Brain pericyte (primary cell): Measurements from ENCODE around the gene TMTC2.
"Not testable (repeated sequence)": the region's sequence is repeated elsewhere in the genome, so short reads cannot be mapped to it uniquely, and the experiment has no call there.

ENCODE experiments used
- DNase-seq: peaks from one replicate; pipeline ENCODE4 v3.0.0-alpha.2; 2012; ENCODE audit warnings: low read depth, low spot score

TMTC2 gene

DNA sequence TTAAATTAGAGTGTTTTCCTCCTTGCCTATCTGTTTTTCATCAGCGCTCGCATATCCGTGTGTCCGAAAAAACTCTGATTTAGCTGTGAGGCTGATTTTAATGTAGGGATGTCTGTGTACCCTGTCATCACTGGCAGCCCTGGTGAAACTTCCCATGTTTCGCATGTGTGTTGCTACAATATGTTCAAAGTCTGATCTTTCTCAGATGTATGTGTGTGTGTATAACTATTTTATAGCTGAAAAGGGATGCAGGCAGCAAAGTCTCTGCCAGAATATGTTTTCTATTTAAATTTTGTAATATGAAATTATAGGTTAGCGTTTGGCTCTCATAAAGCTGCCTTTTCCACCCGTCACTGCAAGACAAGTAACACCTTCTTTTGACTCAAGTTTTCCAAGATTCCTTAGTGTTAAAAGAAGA lies 154.8 kb downstream of the TMTC2 start:
- DNase-seq: no peak

DNA sequence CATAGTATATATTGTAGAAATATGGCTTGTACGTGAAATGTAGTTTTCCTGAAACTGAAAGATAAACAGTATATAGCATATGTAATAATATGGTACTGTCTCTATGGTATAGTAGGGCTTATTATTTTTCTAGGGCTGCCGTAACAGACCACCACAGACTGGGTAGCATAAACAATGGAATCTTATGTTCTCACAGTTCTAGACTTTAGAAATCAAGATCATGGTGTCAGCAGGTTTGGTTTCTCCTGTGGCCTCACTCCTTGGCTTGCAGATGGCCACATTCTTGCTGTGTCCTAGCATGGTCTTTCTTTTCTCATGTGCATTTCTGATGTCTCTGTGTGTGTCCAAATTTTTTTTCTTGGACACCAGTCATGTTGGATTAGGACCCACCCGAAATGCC lies 155.8 kb downstream of the TMTC2 start:
- no peak for DNase-seq

DNA sequence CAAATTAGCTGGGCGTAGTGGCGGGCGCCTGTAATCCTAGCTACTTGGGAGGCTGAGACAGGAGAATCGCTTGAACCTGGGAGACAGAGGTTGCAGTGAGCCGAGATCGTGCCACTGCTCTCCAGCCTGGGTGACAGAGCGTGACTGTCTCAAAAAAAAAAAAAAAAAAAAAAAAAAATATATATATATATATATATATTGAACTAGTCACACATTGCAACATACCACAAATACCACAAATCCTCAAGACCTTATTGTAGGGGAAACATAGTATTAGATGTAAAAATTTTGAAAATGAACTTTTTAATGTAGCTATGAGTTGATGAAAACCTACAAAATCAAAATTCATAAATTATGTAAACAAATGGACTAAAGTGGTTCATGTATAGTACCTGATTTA lies 158.4 kb downstream of the TMTC2 start:
- not testable (repeated sequence) for DNase-seq

DNA sequence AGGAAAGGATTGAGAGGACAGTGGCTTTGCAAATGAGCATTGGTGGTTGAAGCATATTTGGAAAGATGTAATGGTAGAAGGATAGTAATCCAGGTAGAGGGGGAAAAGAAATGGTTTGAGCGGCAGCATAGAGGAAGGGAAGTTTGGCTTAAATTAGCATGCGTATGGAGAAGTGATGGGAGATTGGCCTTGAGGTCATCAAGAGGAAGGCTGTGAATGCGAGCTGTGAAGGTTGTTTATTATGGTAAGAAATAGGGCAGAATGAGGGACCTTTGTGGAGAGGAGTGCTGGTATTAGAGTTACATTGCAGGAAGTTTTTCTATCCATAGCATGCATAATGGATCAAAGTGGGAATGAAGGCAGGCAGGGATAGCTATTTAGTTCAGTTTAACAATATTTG lies 162.1 kb downstream of the TMTC2 start:
- no peak for DNase-seq

DNA sequence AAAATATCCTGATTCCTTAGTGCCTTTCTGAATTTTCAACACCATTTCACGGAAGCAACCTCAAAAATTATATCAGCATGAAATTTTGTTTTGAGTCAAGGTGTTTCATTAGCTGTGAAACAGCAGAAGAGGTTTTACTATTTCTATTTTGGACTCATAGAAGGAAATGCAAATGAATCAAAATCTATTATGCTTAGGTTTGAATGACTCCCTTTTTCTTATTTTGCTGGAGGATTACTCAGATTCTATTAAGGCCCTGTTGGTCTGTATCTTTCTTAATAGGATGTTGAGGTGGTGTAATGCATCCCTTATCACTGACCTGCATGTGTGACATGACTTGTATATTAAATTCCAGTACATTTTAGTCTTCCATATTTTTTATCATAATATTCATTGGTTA lies 165.8 kb downstream of the TMTC2 start:
- DNase-seq: no peak

DNA sequence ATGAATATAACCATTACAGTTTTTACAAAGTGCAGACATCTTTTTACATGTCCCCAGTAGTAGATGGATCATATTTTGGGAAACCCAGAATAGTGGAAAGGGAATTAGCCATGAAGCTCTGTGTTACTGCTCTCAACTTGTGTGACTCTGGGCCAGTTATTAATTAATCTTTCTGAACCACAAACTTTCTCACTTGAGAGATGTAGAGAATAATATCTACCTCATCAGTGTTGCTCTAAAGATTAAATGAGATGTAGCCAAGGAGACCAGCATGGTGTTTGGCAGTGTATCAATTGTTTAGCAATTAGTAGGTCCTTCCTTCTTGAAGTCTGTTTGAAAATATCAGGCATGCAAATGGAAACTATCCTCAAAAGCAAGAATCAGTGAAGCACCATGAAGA lies 169.2 kb downstream of the TMTC2 start:
- no peak for DNase-seq

DNA sequence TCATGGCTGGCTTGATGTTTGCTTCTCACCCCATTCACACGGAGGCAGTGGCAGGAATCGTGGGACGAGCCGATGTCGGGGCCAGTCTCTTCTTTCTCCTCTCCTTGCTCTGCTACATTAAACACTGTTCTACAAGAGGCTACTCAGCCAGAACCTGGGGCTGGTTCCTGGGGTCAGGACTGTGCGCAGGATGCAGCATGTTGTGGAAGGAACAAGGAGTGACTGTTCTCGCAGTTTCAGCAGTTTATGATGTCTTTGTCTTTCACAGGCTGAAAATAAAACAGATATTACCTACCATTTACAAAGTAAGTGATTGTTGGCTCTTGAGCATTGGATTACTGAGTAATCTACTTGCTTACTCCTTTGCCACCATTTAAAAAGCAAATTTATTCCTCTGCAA lies 170.6 kb downstream of the TMTC2 start:
- no peak for DNase-seq

DNA sequence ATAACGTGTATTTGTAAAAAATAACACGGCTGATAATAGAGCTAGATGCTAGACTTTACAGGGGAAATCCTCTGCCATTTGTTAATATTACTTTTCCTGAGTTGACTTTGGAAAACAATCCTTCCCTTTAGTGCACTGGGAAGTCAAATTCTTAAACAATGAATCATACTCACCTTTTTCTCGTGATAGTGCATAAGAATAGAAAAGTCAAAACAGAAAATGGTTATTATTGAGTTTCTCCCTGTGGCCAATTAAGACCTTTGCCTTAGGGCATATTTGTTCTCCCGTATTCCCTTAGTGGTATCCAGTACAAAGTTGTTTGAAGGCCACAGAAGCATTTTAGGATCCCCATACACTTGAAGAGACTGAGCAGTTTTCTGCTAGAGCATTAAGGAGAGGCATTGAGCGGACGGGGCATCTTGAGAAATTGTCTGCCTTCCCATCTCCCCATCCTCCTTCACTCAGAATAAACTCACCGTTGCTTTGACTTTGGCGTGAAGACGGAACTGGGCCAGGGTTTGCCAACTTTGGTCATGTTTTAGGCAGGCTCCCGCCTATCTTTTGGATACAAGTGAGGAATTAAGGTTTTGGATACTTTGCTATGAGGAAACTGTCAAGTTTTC lies 171.3 kb downstream of the TMTC2 start:
- no peak for DNase-seq

DNA sequence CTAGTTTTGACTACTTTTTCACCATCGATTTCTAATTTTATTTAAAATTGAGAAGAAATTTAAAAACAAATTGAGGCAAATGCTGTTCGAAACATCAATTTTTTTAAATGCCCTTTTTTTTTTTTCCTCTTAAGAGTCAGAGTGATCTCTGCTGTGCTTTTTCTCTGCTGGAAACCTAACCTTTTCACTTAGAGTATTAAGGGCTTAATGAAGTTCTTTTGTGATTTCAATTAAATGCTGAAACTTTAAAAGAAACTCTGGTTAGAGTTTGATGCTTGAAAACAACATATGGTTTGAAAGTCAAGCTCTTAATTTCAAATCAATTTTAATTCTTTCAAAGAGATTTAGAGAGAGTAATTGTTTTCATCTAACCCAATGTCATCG lies 171.8 kb downstream of the TMTC2 start:
- no peak for DNase-seq

DNA sequence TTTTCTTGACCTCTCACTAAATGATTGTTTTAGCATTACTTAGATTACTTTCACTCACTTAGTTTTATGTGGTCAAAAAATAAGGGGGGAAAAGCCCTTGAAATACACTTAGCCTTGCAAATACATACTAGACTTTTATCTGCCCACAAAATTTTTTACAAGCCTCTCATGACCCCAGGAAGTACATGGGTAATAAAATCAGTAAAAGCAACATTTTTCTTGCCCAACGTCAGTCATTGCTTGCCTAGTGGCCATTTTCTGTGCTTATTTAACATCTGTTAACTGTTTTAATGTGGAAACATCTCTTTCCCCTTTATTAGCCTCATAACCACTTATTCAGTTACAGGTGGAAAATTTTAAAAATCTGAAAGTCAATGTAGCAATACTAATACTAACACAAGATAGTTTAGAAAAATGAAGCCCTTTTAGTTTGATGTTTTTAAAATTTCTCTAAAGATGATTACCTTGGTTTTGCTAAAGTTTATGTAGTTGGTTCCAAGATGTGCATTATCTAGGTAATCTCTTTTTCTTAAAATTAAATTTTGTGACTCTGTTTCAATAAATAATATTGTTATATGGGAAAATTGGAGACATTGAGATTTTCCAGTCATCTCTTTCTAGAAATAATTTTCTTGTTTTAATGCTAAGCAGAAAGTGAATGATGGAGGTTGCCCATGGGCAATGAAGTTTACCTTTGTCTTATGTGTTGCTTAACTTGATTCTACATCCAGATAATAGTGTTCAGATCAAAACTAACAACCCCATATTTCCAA lies 175.5 kb downstream of the TMTC2 start:
- DNase-seq: no peak

DNA sequence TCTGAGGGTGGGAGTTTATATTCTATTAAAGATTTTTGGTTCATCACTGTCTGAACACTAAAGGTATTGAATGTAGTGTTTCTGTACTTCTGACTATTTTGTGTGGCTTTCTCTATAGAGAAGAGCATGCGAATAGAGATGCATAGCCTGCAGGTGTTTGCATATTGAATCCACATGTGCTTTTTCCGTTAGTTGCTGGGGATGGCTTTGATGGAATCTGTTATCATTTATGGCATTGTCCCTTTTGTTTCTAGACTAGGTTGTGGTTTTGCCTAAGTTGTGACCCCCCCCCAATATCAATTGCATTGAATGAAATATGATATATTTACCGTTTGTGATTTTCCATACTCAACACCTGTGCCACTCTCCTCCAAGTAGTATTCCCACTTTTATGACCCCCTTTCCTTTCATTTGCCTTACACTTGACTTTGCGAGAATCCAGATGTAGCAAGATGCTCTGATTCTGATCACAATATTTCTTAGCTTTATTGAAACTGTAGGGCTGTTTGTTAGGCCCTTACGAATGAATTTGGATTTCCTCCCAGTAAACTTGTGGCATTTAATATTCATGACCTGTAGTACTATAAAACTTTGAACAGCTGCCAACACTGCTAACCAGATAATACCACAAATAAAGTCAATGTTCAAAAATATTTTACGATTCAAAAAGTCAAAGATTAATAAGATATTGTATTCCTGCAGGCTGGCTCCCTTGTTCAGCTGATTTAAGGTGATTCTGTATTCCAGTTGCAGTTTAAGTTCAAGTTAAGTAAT lies 176.4 kb downstream of the TMTC2 start:
- DNase-seq: no peak

DNA sequence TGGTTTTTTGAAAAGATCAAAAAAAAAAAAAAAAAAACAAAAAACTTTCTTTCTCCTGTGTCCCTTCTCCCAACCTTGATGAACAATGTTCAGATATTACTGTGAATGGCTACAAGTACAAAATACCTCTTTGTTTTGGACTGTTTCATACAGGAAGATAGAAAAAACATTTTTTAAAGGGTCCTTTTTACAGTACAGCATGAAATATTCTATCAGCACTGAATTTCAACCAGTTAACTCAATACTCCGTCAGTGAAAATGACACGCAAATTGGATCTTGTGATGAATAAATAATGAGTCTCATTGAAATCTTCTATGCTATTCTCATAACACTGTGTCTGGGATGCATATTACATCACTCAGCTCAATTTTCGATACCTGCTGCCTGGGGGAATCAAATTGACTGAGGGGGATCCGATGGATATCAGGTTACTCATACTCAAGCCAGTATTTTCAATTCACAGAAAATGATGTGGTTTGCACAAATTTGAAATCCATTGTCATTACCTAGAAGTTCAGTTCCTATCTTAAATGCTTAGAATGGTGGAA lies 179.6 kb downstream of the TMTC2 start:
- DNase-seq: no peak

DNA sequence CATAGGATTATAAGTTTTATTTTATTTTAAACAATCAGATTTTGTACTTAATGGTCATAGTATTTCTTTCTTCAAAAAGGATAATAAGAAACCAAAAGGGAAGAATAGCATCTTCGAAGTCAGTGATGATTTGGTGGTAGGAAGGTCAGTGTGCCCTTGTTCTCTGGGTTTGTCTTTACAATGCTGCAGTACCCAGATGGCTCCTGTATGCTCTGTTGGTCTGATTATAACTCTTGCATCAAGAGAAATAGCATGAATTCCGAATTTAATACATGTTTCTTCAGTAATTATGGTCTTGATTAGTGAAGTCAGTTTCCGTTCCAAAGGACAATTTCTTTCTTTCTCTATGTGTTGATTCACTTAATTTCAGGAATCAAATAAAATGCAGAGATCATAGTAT lies 180.2 kb downstream of the TMTC2 start:
- no peak for DNase-seq

DNA sequence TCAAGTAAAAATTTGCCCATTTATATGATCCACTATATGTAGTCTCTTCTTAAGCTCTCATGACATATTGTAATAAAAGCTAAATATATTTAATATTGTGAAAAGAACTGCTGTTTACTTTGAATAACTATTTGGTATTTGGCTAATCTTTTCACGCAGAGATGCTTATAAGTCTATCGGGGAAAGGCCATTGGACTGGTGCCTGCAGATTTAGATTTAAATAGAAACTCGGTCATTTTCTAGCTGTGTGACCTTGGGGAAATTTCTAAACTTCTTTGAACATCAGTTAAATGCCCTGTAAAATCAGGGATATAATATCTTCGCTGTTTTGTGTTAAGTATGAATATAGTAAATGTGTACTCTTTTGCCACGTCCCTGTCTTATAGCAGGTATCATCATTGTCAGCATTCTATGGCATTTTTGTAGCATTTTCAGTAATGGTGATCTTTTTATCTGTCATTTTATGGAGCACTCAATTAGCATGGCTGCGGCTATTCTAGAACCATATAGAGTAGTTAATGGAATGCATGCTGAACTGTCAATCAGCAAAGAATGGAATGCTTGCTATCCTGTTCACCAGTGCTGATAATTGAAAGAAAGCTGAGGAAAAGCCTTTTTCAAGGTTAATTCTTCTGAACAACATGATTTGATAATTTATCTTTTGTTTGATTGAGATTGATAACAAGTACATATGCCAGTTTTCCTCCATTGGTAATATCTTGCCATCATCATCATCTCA lies 181.2 kb downstream of the TMTC2 start:
- DNase-seq: no peak

DNA sequence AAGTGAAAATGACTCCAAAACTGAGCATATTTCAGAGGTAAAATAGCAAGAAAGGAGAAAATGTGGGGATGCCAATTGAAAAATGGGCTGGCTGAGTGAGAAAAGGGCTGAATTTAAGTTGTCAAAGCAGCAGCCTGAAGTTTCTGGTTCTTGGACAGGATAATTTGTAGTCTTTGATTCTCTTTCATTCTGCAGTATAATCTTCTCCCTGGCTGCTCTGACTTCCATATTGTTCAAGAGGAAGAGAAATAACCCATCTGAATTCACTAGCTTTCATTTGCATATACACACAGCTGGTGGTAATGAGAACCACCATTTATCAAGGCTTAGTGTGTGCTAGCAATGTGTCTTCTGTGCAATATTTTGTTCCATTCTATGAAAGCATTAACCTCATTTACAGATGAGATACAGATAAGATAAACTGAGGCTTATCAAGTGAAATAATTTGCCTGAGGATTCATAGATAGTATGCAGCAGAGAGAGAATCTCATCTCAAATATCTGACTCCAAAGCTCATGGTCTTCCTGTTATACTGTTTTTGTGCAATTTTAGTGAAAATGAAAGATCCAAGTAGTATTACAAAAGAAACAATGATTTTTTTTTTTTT lies 184.2 kb downstream of the TMTC2 start:
- DNase-seq: no peak

DNA sequence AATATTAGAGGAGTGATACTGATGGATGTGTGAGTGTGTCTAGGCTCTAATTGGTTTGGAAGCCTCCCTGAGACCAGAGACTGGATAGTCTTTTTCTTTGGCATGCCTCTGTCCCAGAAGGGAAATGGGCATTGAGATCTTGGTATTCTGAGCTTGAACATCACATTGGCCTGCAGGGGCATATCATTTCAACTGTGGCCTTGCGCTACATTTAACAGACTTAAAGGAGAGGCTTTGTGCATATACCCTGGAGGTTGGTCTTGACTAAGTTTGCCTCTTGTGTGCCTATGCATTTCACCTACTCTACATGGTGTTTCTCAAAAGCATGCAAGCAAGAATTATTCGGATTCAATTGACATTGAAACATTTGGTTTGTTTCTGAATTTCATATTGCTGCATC lies 185.4 kb downstream of the TMTC2 start:
- DNase-seq: no peak

DNA sequence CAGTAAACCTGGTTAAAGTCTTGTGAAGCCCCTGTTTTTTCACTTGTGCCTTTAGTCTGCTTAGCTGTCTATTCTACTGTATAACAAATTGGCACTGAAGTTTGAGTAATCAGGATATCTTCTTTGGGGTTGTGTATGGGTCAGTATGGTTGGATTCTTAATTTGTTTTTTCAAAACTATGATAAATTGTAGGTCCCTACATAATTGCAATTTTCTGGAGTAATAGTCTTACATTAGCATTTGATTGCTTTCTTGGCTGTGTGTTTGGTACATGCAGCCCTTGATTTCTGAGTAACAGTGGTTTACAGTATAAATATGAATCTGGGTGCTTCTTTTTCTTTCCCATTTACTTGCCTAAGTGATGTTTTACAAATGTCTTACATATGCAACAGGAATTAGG lies 186.6 kb downstream of the TMTC2 start:
- no peak for DNase-seq

DNA sequence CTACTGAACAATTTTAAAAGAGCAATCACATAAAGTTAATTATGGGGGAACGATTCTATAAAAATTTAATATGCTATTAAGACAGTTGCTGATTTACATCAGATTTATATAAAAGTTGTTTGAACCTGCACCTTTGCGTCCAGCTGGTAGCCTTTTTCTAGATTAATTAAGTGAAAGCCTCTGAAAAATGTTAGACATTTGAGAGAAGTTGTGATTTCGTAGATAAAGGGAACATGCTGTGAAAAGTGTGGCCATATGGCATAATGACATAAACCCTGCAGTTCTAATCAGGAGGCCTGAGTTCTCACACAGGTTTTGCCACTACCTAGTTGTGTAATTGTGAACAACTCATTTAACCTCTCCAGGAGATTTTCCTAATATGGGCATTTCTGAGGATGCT lies 187.2 kb downstream of the TMTC2 start:
- DNase-seq: no peak

DNA sequence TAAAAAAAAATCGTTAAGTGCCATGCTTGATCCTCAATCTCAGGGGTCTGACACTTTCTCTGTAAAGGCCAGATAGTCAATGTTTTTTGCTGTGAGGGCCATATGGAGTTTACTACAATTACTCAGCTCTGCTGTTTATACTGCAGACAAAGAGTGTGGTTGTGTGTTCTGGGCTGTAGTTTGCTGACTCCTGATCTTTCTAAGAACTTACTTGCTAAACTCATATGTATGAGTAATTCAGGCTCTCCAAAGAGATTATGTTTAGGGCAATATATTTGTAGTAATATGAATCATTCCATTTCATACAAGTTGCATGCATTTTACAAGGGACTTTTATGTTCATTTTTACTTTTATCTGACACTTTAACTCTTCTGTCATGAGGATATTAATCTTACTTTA lies 188.2 kb downstream of the TMTC2 start:
- DNase-seq: no peak

DNA sequence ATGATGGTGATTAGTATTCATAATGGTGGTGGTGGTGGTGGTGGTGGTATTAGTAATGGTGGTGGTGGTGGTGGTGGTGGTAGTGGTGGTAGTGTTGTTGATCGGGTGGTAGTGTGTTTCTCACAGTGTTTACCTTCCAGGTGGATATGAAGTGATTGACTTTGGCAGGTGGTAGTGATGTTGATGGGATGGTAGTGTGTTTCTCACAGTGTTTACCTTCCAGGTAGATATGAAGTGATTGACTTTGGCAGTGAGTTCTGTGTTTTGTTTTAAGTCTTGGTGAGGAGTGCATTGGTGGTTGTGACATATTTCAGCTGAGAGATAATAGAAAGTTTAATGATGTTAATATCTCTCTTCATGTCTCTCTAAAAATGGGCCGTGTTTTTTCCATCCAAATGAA lies 189.4 kb downstream of the TMTC2 start:
- no peak for DNase-seq

DNA sequence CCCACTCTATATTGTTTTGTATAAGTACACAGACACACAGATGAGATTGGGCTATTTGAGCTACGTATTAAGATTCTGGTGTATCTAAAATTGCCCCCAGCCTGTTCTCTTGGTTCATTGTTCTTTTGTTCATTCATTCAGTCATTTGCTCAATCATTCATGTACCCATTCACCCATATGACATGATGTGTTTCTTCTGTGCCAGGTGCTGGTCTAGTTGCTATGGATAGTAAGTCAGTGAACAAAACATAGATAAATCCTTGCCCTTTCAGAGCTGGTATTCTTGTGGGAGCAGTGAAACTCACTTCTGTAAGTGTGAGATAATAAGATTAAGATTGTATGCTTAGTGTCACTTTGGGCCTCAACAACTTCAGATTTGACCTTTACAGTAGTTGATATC lies 191.3 kb downstream of the TMTC2 start:
- DNase-seq: no peak
